GM13977 (cell line): Measurements from ENCODE around the gene CPED1.

ENCODE experiments used
- DNase-seq: peaks from one replicate; pipeline ENCODE4 v3.0.0; 2012; ENCODE audit warnings: low spot score
- in situ Hi-C: fragments of 300-500 bp; cut with MboI; formaldehyde crosslinking; loops from one replicate; pipeline ENCODE4 v1.12.0; 2022; ENCODE audit warnings: low sequenced_read_pairs, low pct_unique_long_range_greater_than_20kb, mixed read lengths, inconsistent platforms; ENCODE audit not compliant: unreplicated experiment
- TF ChIP-seq, protein P1 (sequence below): IDR thresholded peaks from 2 replicates; pipeline ENCODE4 v1.5.1; 2012; ENCODE audit warnings: mild to moderate bottlenecking, control low read depth; ENCODE audit not compliant: insufficient read depth; ENCODE audit errors: extremely low read depth, missing control alignments

Gene CPED1

DNA sequence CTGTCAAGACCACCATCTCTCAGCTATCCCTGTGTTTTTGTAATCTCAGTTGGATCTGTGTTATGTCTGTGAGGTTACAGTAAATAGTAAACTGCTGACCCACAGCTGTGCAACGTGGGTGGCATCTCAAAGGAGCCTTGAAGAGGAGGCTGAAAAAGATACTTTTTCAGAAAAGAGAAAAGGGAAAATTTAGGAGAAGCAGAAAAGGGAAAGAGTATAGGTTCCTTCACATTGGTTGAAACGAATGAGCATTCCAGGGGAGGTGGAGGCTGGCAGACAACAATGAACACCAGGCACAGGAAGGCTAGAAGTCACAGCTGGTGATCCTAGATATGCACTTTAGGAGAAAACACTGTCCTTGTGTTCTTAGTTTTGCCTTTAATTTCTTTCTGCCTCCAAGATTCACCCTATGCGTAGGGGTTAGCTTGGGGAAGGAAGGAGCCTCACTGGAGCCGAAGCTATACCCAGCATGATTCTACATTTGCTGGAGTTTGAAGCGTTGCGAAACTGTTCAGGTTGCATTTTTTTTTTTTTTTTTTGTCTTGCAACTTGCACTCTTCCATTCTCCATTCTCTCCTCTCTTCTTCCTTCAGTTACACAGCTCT is 18.3 kb downstream of the CPED1 start:
- TF ChIP-seq, protein P1, sequence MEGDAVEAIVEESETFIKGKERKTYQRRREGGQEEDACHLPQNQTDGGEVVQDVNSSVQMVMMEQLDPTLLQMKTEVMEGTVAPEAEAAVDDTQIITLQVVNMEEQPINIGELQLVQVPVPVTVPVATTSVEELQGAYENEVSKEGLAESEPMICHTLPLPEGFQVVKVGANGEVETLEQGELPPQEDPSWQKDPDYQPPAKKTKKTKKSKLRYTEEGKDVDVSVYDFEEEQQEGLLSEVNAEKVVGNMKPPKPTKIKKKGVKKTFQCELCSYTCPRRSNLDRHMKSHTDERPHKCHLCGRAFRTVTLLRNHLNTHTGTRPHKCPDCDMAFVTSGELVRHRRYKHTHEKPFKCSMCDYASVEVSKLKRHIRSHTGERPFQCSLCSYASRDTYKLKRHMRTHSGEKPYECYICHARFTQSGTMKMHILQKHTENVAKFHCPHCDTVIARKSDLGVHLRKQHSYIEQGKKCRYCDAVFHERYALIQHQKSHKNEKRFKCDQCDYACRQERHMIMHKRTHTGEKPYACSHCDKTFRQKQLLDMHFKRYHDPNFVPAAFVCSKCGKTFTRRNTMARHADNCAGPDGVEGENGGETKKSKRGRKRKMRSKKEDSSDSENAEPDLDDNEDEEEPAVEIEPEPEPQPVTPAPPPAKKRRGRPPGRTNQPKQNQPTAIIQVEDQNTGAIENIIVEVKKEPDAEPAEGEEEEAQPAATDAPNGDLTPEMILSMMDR = no peak
- no peak for DNase-seq
- in situ Hi-C loops = no loop called here

DNA sequence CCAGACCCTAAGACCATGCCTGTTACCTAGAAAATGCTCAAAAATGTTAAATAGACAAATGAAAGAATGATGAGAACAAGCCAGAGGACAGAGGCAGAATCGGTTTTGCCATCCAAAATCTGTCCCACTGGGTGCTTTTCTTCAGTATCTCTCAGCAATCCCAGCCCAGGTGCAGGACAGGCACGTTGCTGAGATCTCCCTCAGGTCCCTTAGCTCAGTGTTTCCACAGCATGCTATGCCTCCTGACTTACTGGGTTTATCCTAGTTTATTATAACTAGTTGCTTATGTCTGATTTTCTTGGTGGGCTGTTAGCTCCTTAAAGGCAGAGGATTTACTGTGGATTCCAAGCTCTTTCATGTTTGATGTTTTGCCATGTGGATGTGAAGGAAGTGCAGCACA is 20.3 kb downstream of the CPED1 start:
- in situ Hi-C loops = no loop called here
- no peak for DNase-seq
- TF ChIP-seq, protein P1 = no peak

DNA sequence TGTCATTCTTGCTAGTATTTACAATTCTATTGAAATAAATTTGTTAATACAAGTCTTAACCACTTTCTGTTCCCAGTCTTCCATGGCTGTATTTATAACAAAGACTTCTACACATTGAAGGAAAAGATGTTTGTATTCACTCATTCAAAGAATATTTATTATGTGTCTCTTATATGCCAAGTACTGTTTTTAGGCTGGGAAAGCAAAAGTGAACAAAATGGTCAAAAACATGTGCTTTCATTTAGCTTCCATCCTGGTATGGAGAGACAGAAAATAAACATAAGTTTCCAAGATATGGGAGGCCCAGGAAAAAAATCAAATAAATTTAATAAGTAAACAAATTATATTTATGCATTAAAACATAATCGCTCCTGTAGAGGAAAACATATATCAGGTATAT is 22.9 kb downstream of the CPED1 start:
- in situ Hi-C loops = no loop called here
- no peak for DNase-seq
- TF ChIP-seq, protein P1 = no peak

DNA sequence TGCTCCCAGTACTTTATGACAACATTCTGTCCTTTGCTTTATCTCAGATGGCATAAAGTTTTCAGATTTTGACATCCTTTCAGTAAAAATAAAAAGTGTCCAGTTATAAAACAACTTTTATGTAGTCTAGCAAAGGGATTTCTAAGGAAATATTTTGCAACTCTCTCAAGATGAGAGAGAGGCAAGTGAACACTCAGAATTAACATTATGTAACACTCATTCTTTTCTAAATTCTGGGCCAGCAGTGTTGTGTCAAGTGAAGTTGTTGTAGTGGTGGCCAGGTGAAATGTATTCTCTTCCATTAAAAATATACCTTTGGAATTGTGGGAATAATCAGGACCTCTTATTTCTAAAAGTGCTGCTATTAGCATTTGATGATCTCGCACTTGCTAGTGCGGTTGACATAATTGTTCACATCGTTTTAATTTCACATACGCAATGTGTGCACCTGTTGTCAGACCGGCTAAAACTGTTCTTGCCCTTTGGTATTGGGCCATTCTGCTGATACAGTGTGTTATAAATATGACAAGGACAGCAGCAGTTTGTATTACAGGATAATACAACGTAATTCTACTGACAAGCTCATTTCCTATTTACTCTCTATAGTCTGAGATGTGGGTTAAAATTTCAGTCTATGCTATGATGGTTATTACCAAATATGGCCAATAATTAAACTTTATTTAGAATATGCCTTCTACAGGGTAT is 23.8 kb downstream of the CPED1 start:
- TF ChIP-seq, protein P1 = no peak

DNA sequence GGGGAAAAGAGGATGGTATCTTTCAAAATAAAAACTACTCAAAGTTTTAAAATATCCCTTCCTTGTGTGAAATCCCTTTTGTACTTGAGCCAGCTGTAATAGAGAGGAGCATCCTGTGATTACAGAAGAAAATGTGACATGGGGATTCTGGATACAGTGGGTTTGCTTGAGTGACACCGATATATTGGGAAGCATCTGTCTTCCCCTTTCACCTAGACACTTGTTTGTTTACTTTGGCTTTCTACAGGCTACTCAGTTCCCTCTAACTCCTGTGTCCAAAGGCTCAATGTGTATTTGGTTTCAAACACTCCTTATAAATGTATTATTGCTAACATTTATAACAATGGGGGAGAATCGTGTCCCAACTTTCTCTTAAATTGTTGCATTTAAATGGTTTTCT is 24.4 kb downstream of the CPED1 start:
- in situ Hi-C loops = no loop called here
- TF ChIP-seq, protein P1 = no peak
- no peak for DNase-seq

More for the DNA sequence above, 23.8 kb downstream of the CPED1 start:
- in situ Hi-C loops = no loop called here
- no peak for DNase-seq

DNA sequence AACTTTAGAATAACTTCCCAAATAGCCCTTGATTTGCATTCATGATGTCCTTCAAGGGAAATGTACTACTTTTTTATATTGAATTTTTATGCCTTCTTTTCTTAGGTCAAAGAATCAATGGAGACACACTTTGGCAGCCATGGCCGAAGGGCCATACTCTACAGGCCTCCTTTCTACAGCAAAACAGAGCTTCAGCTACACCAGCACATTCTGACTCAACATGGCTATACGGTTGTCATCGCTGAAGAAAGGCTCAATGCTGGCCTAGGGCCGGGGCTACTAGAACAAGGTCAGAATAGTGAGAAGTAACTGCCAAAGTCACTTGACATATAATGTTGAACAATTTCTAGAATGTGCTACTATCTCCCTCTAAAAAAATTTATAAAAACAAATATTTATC is 27.0 kb downstream of the CPED1 start:
- DNase-seq = no peak
- in situ Hi-C loops = no loop called here
- TF ChIP-seq, protein P1 = no peak
